PFSK-1 (cell line): ENCODE data around the gene PPP2R2B.

ENCODE experiments used
- SIN3A ChIP-seq: IDR thresholded peaks from 2 replicates; pipeline ENCODE4 v1.6.1; 2012; ENCODE audit warnings: mild to moderate bottlenecking, low read length, moderate library complexity, borderline replicate concordance; ENCODE audit not compliant: insufficient read depth
- TAF1 ChIP-seq: IDR thresholded peaks from 2 replicates; pipeline ENCODE4 v1.6.1; 2012; ENCODE audit warnings: low read length, control low read depth, borderline replicate concordance; ENCODE audit not compliant: insufficient read depth
- TF ChIP-seq, protein P1 (sequence below), 2 experiments: IDR thresholded peaks; 2 replicates each; pipeline versions ENCODE4 v1.6.1 to v1.8.0; 2011 to 2012; ENCODE audit warnings: low read depth in 2 of 2, low read length in 2 of 2, control low read depth in 1 of 2, inconsistent platforms in 1 of 2, mild to moderate bottlenecking in 1 of 2, moderate library complexity in 1 of 2; ENCODE audit not compliant: insufficient read depth in 1 of 2

DNA sequence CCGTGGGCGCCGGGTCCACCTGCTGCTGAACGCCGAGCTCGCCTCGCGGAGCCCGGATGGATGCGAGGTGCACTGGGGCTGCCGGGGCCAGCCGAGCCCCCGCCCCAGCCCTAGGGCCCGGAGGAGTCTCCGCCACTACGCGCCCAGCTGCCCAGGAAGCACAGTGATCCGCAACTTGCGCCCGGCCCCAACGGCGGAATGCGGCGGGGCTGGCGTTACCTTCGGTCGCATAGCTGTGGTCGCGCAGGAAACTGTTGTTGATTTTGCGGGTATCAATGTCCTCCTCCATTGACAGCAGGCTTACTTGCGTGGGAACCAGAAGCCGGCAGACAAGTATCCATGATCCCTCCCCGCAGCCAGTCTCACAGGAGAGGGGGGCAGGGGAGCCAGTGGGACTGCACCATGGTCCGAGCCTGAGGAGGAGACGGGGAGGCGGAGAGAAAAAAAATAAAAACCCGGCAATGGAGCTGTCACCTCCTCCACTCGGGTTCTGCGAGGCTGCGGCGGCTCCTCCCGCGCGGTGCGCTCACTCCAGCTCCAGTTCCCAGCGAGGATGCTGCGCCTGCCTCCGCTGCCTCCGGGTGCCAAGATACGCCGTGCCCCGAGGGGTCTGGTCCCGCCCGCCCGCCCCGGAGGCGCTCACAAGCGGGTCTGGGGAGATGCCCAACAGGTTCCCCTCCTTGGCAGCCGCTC lies 628 bp downstream of the PPP2R2B start:
- TF ChIP-seq TAF1 (no peak), SIN3A (no peak)
- TF ChIP-seq, protein P1, sequence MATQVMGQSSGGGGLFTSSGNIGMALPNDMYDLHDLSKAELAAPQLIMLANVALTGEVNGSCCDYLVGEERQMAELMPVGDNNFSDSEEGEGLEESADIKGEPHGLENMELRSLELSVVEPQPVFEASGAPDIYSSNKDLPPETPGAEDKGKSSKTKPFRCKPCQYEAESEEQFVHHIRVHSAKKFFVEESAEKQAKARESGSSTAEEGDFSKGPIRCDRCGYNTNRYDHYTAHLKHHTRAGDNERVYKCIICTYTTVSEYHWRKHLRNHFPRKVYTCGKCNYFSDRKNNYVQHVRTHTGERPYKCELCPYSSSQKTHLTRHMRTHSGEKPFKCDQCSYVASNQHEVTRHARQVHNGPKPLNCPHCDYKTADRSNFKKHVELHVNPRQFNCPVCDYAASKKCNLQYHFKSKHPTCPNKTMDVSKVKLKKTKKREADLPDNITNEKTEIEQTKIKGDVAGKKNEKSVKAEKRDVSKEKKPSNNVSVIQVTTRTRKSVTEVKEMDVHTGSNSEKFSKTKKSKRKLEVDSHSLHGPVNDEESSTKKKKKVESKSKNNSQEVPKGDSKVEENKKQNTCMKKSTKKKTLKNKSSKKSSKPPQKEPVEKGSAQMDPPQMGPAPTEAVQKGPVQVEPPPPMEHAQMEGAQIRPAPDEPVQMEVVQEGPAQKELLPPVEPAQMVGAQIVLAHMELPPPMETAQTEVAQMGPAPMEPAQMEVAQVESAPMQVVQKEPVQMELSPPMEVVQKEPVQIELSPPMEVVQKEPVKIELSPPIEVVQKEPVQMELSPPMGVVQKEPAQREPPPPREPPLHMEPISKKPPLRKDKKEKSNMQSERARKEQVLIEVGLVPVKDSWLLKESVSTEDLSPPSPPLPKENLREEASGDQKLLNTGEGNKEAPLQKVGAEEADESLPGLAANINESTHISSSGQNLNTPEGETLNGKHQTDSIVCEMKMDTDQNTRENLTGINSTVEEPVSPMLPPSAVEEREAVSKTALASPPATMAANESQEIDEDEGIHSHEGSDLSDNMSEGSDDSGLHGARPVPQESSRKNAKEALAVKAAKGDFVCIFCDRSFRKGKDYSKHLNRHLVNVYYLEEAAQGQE (IDR thresholded peaks at IDR 0.05; ENCODE audit: insufficient read depth in 1 of 2, low read depth in 2 of 2, low read length in 2 of 2), result no peak
